Eye (tissue), 1 donor: ENCODE data around the gene ITGB3.
A peak's percentile ranks its signal among the peaks of the same experiment; 100 is the strongest.

Experiments
- DNase-seq: peaks from one replicate; pipeline ENCODE4 v3.0.0-alpha.2; 2015

Gene ITGB3

DNA sequence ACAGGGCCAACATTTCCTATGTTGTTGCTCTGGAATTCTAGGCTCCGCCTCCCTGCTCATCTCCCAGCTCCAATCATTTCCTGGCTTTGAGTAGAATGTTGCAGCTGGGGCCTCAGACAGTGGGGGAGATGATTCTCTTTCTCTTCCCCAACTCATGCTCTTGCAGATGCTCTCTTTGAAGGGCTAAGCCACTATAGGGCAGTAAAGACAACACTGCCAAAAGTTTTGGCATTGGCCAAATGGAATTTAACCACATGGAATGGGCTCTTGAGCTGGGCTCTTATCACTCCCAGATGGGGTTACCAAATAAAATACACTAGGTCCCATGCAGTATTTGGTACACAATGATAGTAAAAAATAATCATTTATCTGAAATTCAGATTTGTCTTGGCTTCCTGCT lies 50.6 kb downstream of the ITGB3 start:
- no peak for DNase-seq

DNA sequence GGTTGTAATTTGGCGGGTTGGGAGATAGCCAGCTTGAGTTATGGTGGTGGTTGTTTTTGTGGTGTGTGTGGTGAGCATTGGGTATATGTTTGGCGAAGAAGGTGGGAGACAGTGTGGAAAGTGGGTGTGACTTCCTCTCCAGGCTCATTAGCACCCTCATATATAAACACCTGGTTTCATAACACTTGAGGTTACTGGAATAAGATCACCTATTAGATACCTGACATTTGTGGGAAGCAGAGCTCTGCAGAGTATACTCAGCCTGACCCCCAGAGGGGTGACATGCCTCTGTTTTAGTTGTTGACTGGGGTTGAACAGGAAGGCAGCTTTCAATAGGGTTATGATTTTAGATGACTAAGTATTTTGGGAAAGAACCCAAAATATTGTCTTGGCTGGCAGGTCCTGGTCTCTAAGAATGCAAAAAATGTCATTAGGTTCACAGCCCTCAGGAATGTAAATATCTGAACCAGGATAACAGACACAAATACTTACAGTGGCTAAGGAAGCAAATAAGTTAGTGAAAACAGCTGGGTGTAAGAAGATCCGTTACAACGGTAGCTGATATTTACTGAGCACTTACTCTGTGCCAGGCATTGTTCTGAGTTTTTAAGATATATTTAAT lies 51.8 kb downstream of the ITGB3 start:
- DNase-seq, result peak; percentile 36

DNA sequence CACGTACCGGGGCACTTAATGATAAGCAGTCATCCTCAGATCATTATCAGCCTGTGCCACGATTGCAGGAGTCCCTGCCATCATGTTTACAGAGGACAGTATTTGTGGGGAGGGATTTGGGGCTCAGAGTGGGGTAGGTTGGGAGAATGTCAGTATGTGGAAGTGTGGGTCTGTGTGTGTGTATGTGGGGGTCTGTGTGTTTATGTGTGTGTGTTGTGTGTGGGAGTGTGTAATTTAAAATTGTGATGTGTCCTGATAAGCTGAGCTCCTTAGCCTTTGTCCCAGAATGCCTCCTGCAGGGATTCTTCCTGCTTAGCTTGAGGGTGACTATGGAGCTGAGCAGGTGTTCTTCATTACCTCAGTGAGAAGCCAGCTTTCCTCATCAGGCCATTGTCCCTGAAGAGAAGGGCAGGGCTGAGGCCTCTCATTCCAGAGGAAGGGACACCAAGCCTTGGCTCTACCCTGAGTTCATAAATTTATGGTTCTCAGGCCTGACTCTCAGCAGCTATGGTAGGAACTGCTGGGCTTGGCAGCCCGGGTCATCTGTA lies 56.6 kb downstream of the ITGB3 start:
- no peak for DNase-seq

GRCh38 chr17:47311420-47311819 lies 57.8 kb downstream of the ITGB3 start:
- DNase-seq, result no peak

GRCh38 chr17:47315451-47316266 lies 62.0 kb downstream of the ITGB3 start:
- peak; percentile 86 for DNase-seq

GRCh38 chr17:47316311-47316710 lies 62.7 kb downstream of the ITGB3 start:
- DNase-seq, result no peak

DNA sequence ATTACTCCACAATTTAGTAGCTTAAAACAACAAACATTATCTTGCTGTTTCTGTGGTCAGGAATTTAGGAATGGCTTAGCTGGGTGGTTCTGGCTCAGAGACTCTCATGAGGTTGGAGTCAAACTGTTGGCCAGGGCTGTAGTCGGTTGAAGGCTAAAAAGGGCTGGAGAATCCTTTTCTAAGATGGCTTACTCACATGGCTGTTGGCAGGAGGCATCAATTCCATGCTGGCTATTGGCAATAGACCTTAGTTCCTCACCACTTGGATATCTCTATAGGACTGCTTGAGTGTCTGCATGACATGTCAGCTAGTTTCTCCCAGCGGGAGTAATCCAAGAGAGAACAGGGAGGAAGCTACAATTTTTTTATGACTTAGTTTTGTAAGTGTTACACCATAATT lies 63.5 kb downstream of the ITGB3 start:
- DNase-seq, result no peak

DNA sequence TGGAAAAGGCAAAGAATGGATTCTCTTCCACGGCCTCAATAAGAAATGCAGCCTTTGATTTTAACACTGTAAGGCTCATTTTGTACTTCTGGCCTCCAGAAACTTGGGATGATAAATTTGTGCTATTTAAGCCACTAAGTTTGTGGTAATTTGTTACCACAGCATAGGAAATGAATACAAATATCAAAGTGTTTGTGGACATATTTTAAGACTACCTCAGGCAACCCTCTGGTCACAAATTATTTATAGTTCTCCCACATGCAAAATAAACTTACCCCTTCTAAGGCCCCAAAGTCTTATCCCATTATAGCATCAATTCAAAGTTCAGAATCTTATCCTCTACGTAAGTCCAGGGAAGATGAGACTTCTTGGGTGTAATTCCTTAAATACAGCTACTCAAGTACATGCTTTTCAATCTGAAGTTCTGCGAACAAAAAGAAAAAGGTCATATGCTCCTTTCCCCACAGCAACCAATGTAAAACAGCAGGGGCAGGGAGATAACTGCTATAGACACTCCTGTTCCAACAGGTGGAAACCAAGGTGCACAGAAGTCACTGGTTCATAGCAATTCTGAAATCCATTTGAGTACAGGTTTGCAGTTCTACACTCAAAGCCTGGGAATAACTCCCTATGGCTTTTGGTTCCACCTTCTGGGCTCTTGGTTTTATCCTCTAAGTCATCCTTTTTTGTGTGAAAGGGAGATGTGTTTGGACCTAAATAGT lies 64.7 kb downstream of the ITGB3 start:
- no peak for DNase-seq

GRCh38 chr17:47320879-47321502 lies 67.4 kb downstream of the ITGB3 start:
- no peak for DNase-seq

DNA sequence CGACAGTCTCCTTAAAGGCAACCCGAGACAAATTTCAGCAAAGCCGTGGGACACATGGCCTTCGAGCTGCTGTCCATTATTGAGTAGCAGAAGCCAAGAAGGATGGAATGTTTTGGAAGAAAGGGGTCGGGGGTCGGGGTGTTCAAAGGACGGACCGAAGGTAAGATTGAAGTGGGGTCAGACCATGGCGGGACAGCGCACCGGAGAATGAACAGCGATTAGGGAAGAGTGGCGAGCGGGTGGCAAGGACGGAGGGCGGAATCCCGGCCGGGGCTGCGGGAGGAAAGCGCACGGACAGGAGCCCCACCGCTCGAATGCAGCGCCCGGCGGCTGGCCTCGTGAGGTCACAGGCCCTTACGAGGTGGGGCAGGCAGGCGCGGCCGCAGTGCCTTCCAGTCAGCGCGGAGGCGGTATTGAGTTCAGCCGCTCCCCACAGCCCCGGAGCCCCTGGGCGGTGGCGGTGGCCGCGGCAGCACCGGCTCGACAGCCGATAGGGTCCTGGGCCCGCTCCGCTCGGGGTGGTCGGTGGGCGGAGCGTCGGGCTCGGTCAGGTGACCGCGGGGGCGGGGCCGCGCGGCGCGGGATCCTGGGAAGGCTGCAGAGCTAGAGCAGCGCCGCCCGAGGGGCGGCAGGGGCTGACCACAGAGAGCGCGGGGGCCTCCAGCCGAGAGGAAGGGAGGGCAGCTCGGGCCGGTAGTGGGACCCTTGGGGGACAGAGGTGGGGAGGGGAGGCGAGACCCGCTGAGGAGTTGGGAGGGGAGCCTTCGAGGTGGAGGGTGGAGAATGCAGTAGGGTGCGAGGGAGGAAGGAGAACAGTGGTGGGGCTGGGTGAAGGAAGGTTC lies 70.0 kb downstream of the ITGB3 start, which contains the start of gene EFCAB13:
TSS of gene EFCAB13 (plus strand) at position 574 of the 842 bp plus-strand sequence. CDS start 4,399 bp downstream, outside the sequence.
- peak; percentile 95 for DNase-seq

DNA sequence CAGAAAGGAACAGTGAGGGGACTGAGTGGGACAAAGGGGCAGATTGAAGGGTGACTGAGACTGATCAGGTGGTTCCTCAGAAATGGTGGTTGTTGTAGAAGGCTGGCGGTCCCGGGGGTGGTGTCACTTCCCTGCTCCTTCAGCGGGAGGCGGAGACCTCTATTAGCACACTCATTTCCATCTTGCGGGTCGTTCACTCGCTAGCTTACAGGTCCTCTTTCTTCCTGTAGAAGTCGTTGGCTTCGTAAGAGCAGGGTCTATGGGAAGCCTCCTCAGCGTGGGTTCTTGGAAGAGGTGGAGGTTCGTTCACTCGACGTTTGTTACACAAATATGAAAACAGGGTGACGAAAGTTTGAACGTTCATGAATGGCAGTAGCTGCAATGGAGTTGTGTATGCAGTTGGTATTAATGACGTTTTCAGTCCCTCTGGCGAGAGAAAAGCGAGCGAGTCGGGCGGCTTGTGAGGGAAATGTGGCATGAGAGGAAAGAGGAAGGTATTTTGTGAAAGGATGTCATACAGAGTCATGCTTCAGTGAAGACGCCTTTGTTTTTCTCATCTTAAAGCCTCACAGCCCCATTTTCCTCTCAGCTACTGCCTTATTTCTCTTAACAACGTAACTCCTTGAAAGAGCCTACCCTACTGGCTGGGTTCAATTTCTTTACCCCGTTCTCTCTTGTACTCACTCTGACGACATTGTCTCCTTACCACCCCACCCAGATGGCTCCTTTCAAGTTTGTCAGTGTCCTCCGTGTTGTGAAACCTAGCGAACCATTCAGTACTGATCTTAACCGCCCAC lies 70.8 kb downstream of the ITGB3 start:
- DNase-seq, result peak; percentile 75

- DNase-seq, result no peak
Measured at GRCh38 chr17:47325176-47325575, 71.5 kb downstream of the ITGB3 start.

DNA sequence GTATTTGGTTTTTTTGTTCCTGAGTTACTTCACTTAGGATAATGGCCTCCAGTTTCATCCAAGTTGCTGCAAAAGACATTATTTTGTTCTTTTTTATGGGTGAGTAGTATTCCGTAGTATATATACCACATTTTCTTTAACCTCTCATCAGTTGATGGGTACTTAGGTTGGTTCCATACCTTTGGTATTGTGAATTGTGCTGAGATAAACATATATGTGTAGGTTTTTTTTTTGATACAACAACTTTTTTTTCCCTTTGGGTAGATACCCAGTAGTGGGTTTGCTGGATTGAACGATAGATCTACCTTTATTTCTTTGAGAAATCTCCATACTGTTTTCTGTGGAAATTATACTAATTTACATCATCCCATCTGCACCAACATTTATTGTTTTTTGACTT lies 76.9 kb downstream of the ITGB3 start:
- no peak for DNase-seq

GRCh38 chr17:47332287-47332686 lies 78.7 kb downstream of the ITGB3 start:
- no peak for DNase-seq

DNA sequence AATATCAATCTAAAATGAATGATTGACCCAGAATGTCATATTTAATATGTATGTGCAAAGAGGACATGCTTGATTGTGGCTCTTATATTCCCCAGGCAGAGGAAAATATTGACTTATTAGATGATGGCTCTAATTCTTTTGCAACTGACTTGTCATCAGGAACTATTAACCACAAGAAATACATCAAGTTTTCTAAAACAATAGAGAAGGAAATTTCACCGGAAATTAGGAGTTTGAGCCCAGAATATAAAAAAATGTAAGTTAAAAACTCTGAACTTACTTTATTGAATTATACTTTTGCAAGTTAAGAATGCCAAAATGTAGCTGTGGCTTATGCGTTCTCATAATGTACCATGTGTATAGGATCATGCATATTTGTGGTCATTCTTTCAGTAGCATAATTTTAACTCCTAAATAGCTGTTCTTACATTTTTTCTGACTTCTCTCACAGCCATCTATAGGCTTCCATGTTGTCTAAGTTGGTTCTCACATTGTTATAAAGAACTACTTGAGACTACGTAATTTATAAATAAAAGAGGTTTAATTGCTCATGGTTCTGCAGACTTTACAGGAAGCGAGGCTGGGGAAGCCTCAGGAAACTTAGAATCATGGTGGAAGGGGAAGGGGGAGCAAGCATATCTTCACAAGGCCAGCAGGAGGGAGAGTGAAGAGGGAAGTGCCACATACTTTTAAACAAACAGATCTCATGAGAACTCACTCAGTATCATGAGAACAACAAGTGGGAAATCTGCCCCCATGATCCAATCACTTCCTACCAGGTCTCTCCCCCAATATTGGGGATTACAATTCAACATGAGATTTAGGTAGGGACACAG lies 81.7 kb downstream of the ITGB3 start:
- no peak for DNase-seq

GRCh38 chr17:47338026-47338425 lies 84.4 kb downstream of the ITGB3 start:
- DNase-seq, result no peak

- no peak for DNase-seq
Measured at GRCh38 chr17:47352848-47353247, 99.2 kb downstream of the ITGB3 start.

GRCh38 chr17:47358652-47359051 lies 105.0 kb downstream of the ITGB3 start:
- no peak for DNase-seq
